Activated CD4-positive, alpha-beta memory T cell treated with anti-CD3 and anti-CD28 coated beads for 36 hours (primary cell): ENCODE data around the gene XYLT1. TPM values are rescaled to one million over a fixed set of nuclear protein-coding genes. Genes with fewer than 3 reads are reported as not detected.
"Not testable (repeated sequence)": the region's sequence is repeated elsewhere in the genome, so short reads cannot be mapped to it uniquely, and the experiment has no call there.

Source experiments
- CTCF ChIA-PET: fragments of 350-600 bp; sonication (Branson Sonifier 250); formaldehyde crosslinking; loops from one replicate; lab custom pipeline; 2021; ENCODE audit warnings: antibody characterized with exemption, inconsistent platforms; lab: Charles Lee
- POLR2A ChIA-PET: fragments of 350-600 bp; sonication (Branson Sonifier 250); formaldehyde crosslinking; loops from one replicate; lab custom pipeline; 2021; ENCODE audit warnings: antibody characterized with exemption; lab: Charles Lee
- DNase-seq: peaks from one replicate; pipeline ENCODE4 v3.0.0-alpha.2; 2020
- H3K27ac Mint-ChIP-seq: one replicate; pipeline ENCODE4 v1.8.0; 2021; ENCODE audit warnings: mixed read lengths
- H3K27me3 Mint-ChIP-seq: one replicate; pipeline ENCODE4 v1.8.0; 2021; ENCODE audit warnings: mixed read lengths
- H3K36me3 Mint-ChIP-seq: one replicate; pipeline ENCODE4 v1.8.0; 2021; ENCODE audit warnings: mixed read lengths
- H3K4me1 Mint-ChIP-seq: one replicate; pipeline ENCODE4 v1.8.0; 2021; ENCODE audit warnings: low read depth, mixed read lengths
- H3K4me3 Mint-ChIP-seq: one replicate; pipeline ENCODE4 v1.8.0; 2021; ENCODE audit warnings: mild to moderate bottlenecking, mixed read lengths
- H3K9me3 Mint-ChIP-seq: one replicate; pipeline ENCODE4 v1.8.0; 2021; ENCODE audit warnings: mixed read lengths
- intact Hi-C: fragments of 100-400 bp; cut with micrococcal nuclease; formaldehyde crosslinking; loops from one replicate; pipeline ENCODE4 v1.15.1; 2023
- total RNA-seq, 2 experiments: library from RNA; stranded (reverse); gene quantifications; one replicate each; pipeline ENCODE4 v1.2.3, GENCODE V29; 2021

The XYLT1 gene
- total RNA-seq, 2 experiments from 2014 or later = 6.2 to 6.8 TPM

DNA sequence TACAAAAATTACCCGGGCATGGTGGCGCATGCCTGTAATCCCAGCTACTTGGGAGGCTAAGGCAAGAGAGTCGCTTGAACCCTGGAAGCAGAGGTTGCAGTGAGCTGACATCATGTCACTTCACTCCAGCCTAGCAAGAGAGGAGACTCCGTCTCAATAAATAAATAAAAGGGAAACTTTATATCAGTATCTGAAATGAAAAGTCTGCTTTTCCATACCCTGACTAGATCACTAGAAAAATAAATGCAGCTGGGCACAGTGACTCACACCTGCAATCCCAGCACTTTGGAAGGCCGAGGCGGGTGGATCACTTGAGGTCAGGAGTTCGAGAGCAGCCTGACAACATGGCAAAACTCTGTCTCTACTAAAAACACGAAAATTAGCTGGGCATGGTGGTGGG is 36.8 kb upstream of the XYLT1 start:
- DNase-seq, CTCF ChIA-PET, H3K36me3 Mint-ChIP-seq: not testable (repeated sequence)

DNA sequence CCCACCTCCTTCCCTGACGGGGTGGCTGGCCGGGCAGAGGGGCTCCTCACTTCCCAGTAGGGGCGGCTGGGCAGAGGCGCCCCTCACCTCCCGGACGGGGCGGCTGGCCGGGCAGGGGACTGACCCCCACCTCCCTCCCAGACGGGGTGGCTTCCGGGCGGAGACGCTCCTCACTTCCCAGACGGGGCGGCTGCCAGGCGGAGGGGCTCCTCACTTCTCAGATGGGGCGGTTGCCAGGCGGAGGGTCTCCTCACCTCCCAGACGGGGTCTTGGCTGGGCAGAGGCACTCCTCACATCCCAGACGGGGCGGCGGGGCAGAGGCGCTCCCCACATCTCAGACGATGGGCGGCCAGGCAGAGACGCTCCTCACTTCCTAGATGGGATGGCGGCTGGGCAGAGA is 35.1 kb upstream of the XYLT1 start:
- POLR2A ChIA-PET, H3K27me3 Mint-ChIP-seq, DNase-seq, H3K4me1 Mint-ChIP-seq, H3K27ac Mint-ChIP-seq, intact Hi-C loops, H3K4me3 Mint-ChIP-seq, CTCF ChIA-PET, H3K36me3 Mint-ChIP-seq: not testable (repeated sequence)
- H3K9me3 Mint-ChIP-seq = peaks cover 16% of the 10 kb centered on the region

More for the DNA sequence above, 36.8 kb upstream of the XYLT1 start:
- POLR2A ChIA-PET, intact Hi-C loops, H3K27ac Mint-ChIP-seq, H3K4me3 Mint-ChIP-seq, H3K27me3 Mint-ChIP-seq, H3K4me1 Mint-ChIP-seq: not testable (repeated sequence)
- H3K9me3 Mint-ChIP-seq = peaks cover 16% of the 10 kb centered on the region

DNA sequence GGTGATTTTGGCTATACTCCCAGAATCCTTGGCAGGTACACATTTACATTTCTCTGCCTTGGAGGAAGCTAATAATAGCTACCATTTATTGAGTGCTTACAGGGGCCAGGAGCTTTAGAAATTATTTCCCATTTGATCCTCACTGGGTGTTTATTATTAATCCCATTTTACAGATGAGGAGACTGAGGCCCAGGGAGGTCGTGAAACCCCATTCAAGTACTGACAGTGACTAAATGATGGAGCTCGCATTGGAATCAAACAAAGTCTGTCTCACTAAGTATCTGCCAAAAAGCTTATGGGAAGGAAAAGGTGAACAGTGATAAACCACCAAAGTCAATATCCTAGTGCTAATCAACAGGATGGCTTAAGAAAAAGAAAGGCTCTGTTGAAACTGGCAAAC is 33.3 kb upstream of the XYLT1 start:
- H3K4me1 Mint-ChIP-seq = no peaks in the 10 kb centered on the region
- no peak for DNase-seq
- intact Hi-C loops = no loop called here
- ChIA-PET POLR2A (no interaction called here), CTCF (no interaction called here)
- H3K36me3 Mint-ChIP-seq = peaks cover 2% of the 10 kb centered on the region
- no peak overlapping the region for H3K4me3 Mint-ChIP-seq
- peaks cover 3% of the 10 kb centered on the region for H3K27me3 Mint-ChIP-seq
- H3K27ac Mint-ChIP-seq = no peak overlapping the region
- peaks cover 10% of the 10 kb centered on the region for H3K9me3 Mint-ChIP-seq

DNA sequence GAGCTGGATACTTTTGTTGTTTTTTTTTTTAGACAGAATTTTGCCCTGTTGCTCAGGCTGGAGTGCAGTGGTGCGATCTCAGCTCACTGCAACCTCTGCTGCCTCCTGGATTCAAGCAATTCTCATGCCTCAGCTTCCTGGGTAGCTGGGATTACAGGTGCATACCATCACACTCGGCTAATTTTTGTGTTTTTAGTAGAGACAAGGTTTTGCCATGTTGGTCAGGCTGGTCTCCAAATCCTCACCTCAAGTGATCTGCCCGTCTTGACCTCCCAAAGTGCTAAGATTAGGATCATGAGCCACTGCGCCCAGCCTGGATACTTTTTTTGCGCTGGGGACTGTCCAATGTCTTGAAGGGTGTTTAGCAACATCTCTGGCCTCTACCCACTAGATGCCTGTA is 32.6 kb upstream of the XYLT1 start:
- POLR2A ChIA-PET = no interaction called here
- intact Hi-C loops = no loop called here
- no peak for DNase-seq
- Mint-ChIP-seq H3K27ac (no peak overlapping the region), H3K9me3 (peaks cover 6% of the 10 kb centered on the region), H3K4me3 (no peak overlapping the region), H3K27me3 (peaks cover under 1% of the 10 kb centered on the region), H3K4me1 (no peaks in the 10 kb centered on the region), H3K36me3 (peaks cover under 1% of the 10 kb centered on the region)
- CTCF ChIA-PET = interaction anchor here (0.6 kb wide), 2 partner anchors 230 to 249 kb away, joined by 3 read pairs; no protein-coding TSS in a partner anchor

DNA sequence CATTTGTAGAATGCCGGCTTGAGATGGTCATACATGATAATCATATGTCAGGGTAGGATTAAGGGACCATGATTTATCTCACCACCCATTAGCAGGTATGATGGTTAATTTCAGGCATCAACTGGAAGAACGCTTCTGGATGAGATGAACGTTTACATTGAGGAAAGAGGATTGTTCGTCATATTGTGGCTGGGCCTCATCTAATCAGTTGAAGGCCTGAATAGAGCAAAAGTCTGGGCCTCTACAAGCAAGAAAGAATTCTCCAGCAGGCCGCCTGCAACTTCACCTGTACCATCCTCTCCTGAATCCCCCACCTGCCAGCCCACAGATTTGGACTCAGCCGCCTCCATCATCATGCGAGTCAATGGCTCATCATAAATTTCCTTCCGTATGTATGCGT is 30.6 kb upstream of the XYLT1 start:
- no peak for DNase-seq
- no peak overlapping the region for H3K27ac Mint-ChIP-seq
- peaks cover 2% of the 10 kb centered on the region for H3K36me3 Mint-ChIP-seq
- no peak overlapping the region for H3K4me3 Mint-ChIP-seq
- no peaks in the 10 kb centered on the region for H3K27me3 Mint-ChIP-seq
- CTCF ChIA-PET = no interaction called here
- no peaks in the 10 kb centered on the region for H3K4me1 Mint-ChIP-seq
- POLR2A ChIA-PET = no interaction called here
- intact Hi-C loops = no loop called here
- H3K9me3 Mint-ChIP-seq = no peaks in the 10 kb centered on the region

DNA sequence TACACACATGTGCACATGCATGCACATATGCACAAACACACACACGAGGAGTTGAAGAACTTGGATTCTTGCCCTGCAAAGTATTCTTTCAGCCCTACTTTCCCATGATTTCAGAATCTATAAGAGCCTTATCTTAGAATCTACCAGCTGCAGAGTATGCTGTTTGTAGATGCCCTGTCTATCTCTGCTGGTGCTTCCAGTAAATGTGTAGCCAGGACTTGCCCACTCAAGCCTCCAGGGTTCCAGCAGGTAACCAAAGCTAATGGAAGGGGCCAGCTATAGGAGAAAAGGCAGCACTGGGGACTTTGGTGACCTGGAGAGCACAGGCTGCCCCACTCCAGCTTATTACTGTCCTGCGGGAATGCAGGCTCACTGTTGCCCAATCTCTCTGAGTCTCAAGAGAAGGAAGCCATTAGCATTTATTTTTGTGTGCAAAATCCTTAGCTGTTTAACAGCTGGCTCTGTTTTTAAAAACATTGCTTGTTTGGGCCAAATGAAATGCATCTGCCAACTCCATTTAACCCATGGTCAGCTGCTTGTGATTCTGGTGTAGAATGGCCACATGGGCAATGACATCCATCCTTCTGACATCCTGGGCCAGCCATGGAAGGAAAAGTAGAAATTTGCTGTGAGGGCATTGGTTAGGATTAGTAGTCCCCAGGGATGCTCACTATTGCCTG is 28.6 kb upstream of the XYLT1 start:
- H3K4me1 Mint-ChIP-seq = no peaks in the 10 kb centered on the region
- ChIA-PET POLR2A (interaction anchor here (0.6 kb wide), 1 partner anchor 336 kb away, joined by 4 read pairs; no protein-coding TSS in a partner anchor), CTCF (no interaction called here)
- intact Hi-C loops = no loop called here
- no peaks in the 10 kb centered on the region for H3K9me3 Mint-ChIP-seq
- no peak overlapping the region for H3K4me3 Mint-ChIP-seq
- no peak overlapping the region for H3K27ac Mint-ChIP-seq
- peaks cover 2% of the 10 kb centered on the region for H3K27me3 Mint-ChIP-seq
- no peak for DNase-seq
- peaks cover 2% of the 10 kb centered on the region for H3K36me3 Mint-ChIP-seq

DNA sequence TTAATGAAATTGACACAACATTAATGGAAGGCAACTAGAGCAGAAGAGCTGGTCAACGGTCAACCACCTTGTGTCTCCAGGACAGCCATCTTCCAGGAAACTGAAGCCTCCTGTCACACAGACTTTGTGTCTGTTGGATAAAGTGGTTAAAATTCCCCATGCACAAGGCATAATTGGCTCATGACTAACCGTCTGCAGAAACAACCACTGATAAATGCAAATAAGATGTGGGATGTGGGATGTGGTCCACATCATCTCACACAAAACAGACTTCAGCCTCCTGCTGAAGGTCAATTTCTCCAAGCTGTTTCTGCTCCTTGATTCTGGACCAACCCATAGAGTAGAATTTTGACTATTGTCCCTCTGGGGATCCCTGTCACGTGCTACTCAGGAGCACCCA is 26.9 kb upstream of the XYLT1 start:
- POLR2A ChIA-PET = no interaction called here
- peaks cover 2% of the 10 kb centered on the region for H3K27me3 Mint-ChIP-seq
- peaks cover 2% of the 10 kb centered on the region for H3K36me3 Mint-ChIP-seq
- intact Hi-C loops = no loop called here
- no peak for DNase-seq
- no peak overlapping the region for H3K4me3 Mint-ChIP-seq
- no peaks in the 10 kb centered on the region for H3K9me3 Mint-ChIP-seq
- H3K4me1 Mint-ChIP-seq = no peaks in the 10 kb centered on the region
- H3K27ac Mint-ChIP-seq = no peak overlapping the region
- CTCF ChIA-PET = no interaction called here

DNA sequence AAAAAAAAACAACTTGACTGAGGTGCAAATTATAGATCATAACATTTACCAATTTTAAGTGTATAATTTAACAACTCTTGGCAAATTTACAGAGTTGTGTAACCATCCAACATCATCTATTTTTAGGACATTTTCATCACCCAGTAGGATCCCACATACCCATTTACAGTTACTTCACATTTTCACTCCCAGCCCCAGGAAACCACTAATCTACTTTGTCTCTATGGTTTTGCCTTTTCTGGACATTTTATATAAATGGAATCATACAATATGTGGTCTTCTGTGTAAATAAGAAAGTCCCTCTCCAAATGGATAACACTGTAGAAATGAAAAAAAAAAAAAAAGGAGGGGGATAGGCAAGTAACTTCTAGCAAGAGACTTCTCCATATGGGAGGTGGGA is 26.1 kb upstream of the XYLT1 start:
- H3K4me1 Mint-ChIP-seq = no peaks in the 10 kb centered on the region
- no peak for DNase-seq
- intact Hi-C loops = no loop called here
- H3K4me3 Mint-ChIP-seq = no peak overlapping the region
- H3K36me3 Mint-ChIP-seq = peaks cover 2% of the 10 kb centered on the region
- CTCF ChIA-PET = no interaction called here
- H3K9me3 Mint-ChIP-seq = no peaks in the 10 kb centered on the region
- H3K27me3 Mint-ChIP-seq = peaks cover 2% of the 10 kb centered on the region
- POLR2A ChIA-PET = no interaction called here
- H3K27ac Mint-ChIP-seq = no peak overlapping the region

DNA sequence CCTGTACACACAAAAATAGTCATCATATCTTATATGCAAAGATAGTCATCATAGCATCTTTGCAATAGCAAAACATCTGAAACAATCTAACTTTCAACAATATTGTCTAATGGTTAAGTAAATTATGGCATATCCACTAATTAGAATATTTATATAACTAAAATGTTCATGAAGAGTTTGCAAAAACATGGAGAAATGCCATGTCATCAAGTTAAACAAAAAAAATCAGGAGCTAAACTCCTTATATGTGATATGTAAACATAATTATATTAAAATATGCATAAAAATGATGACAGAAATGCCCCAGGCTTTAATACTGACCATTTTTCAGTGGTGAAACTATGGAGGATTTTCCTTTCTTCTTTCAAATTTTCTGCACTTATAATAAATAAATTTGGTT is 22.3 kb upstream of the XYLT1 start:
- intact Hi-C loops = no loop called here
- peaks cover 2% of the 10 kb centered on the region for H3K36me3 Mint-ChIP-seq
- H3K9me3 Mint-ChIP-seq = no peaks in the 10 kb centered on the region
- H3K27me3 Mint-ChIP-seq = peaks cover 2% of the 10 kb centered on the region
- H3K27ac Mint-ChIP-seq = no peak overlapping the region
- ChIA-PET POLR2A (no interaction called here), CTCF (no interaction called here)
- H3K4me3 Mint-ChIP-seq = no peak overlapping the region
- no peak for DNase-seq
- no peaks in the 10 kb centered on the region for H3K4me1 Mint-ChIP-seq

DNA sequence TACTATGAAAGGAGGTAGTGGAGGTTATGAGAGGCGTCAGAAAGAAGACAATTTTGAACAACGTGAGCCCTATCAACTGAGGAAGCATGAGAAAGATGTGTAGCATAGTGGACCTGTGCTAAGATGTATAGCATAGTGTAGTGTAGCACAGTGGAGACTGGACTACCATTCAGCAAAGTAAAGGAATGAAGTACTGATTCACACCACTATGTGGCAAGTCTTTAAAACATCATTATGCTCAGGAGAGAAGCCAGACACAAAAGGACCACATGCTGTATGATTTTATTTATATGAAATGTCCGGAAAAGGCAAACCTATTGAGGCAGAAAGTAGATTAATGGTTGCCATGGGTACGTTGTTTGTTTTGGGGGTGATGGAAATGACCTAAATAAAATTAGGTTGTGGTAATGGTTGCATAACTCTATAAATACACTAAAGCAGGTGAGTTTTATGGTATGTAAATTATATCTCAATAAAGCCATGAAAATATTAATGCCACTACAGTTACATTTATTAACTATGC is 20.4 kb upstream of the XYLT1 start:
- DNase-seq = no peak
- no peak overlapping the region for H3K27ac Mint-ChIP-seq
- ChIA-PET CTCF (no interaction called here), POLR2A (no interaction called here)
- intact Hi-C loops = no loop called here
- H3K4me1 Mint-ChIP-seq = no peaks in the 10 kb centered on the region
- H3K4me3 Mint-ChIP-seq = no peak overlapping the region
- no peaks in the 10 kb centered on the region for H3K36me3 Mint-ChIP-seq
- no peaks in the 10 kb centered on the region for H3K9me3 Mint-ChIP-seq
- H3K27me3 Mint-ChIP-seq = peaks cover 2% of the 10 kb centered on the region

DNA sequence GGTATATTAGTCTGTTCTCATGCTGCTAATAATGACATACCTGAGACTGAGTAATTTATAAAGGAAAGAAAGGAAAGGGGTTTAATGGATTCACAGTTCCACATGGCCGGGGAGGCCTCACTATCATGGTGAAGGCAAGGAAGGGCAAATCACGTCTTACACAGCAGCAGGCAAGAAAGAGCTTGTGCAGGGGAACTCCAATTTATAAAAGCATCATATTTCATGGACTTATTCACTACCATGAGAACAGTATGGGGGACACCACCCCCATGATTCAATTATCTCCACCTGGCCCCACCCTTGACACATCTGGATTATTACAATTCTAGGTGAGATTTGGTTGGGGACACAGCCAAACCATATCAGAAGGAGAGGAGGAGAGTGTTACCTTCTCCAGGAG is 17.7 kb upstream of the XYLT1 start:
- no peaks in the 10 kb centered on the region for H3K9me3 Mint-ChIP-seq
- POLR2A ChIA-PET = no interaction called here
- H3K27me3 Mint-ChIP-seq = no peaks in the 10 kb centered on the region
- intact Hi-C loops = no loop called here
- H3K36me3 Mint-ChIP-seq = no peaks in the 10 kb centered on the region
- CTCF ChIA-PET = no interaction called here
- no peak overlapping the region for H3K27ac Mint-ChIP-seq
- DNase-seq = no peak
- H3K4me1 Mint-ChIP-seq = no peaks in the 10 kb centered on the region
- H3K4me3 Mint-ChIP-seq = no peak overlapping the region

DNA sequence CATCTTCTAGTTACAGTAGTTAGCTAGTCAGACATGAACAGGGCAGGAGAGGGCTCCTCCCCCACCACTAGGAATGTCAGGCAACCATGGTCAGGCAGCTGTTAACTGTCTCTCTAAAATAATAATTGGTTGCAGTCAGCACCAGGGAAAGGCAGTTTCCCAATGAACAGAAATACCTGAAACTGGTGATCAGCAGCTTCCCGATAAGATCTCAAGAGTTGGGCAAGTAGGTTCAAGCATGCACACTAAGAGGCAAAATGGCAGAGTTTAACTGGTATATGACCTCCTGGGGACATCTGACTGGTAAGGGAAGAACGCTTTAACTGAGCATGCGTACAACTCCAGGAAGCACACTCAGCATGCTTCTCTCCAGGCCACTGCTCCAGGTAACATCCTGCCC is 12.6 kb upstream of the XYLT1 start:
- Mint-ChIP-seq H3K27ac (no peak overlapping the region), H3K4me3 (no peak overlapping the region), H3K4me1 (no peaks in the 10 kb centered on the region), H3K9me3 (no peaks in the 10 kb centered on the region), H3K36me3 (no peaks in the 10 kb centered on the region), H3K27me3 (peaks cover 17% of the 10 kb centered on the region)
- ChIA-PET POLR2A (no interaction called here), CTCF (no interaction called here)
- intact Hi-C loops = no loop called here
- DNase-seq = no peak

DNA sequence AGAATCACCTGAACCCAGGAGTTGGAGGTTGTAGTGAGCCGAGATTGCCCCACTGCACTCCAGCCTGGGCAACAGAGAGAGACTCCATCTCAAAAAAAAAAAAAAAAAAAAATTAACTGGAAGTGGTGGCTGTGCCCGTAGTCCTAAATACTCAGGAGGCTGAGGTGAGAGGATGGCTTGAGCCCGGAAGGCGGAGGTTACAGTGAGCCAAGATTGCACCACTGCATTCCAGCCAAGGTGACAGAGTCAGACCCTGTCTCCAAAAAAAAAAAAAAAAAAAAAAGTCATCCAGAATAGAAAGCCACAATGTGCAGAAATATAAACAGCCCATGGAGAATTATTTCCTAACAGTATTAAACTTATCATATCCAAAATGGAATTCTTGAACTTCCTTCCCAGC is 11.6 kb upstream of the XYLT1 start:
- H3K4me1 Mint-ChIP-seq, POLR2A ChIA-PET, H3K9me3 Mint-ChIP-seq, H3K27ac Mint-ChIP-seq, intact Hi-C loops, CTCF ChIA-PET, DNase-seq, H3K36me3 Mint-ChIP-seq, H3K4me3 Mint-ChIP-seq: not testable (repeated sequence)
- H3K27me3 Mint-ChIP-seq = peaks cover 17% of the 10 kb centered on the region
